GM23338 (cell line): Measurements from ENCODE around the gene FAM81A. TPM values are rescaled to one million over a fixed set of nuclear protein-coding genes. Genes with fewer than 3 reads are reported as not detected.

Source experiments
- ATAC-seq: fragments of 200-7000 bp; cut with Tn5 transposase; 3 replicates; pipeline ENCODE4 v1.9.1; 2020
- DNase-seq: peaks from one replicate; pipeline ENCODE4 v3.0.0-alpha.2; 2015; ENCODE audit warnings: low spot score
- H2AFZ ChIP-seq: fragments of 200-600 bp; sonication (generic); 2 replicates; pipeline ENCODE4 v1.8.0; 2016; ENCODE audit warnings: antibody characterized with exemption, mild to moderate bottlenecking, moderate library complexity
- H3F3A ChIP-seq: fragments of 200-600 bp; sonication (generic); replicated peaks from 2 replicates; pipeline ENCODE4 v1.8.0; 2017; ENCODE audit warnings: antibody characterized with exemption, mixed run types, low read depth
- H3K27ac ChIP-seq: fragments of 200-600 bp; sonication (generic); 2 replicates; pipeline ENCODE4 v1.6.1; 2016; ENCODE audit warnings: low read depth
- H3K27me3 ChIP-seq: fragments of 200-600 bp; sonication (generic); 2 replicates; pipeline ENCODE4 v1.8.0; 2016; ENCODE audit warnings: mild to moderate bottlenecking, mixed run types, moderate library complexity; ENCODE audit not compliant: insufficient read depth
- H3K36me3 ChIP-seq: fragments of 200-600 bp; sonication (generic); 2 replicates; pipeline ENCODE4 v1.8.0; 2016; ENCODE audit warnings: mild to moderate bottlenecking; ENCODE audit not compliant: insufficient read depth
- H3K4me1 ChIP-seq: fragments of 200-600 bp; sonication (generic); 2 replicates; pipeline ENCODE4 v1.8.0; 2016; ENCODE audit warnings: mild to moderate bottlenecking, moderate library complexity; ENCODE audit not compliant: insufficient read depth
- H3K4me2 ChIP-seq: fragments of 200-600 bp; sonication (generic); 2 replicates; pipeline ENCODE4 v1.7.1; 2017; ENCODE audit warnings: mixed run types
- H3K4me3 ChIP-seq: fragments of 200-600 bp; sonication (generic); 2 replicates; pipeline ENCODE4 v1.6.1; 2016; ENCODE audit warnings: mixed run types
- H3K79me2 ChIP-seq: fragments of 200-600 bp; sonication (generic); replicated peaks from 2 replicates; pipeline ENCODE4 v1.8.0; 2017; ENCODE audit warnings: mild to moderate bottlenecking; ENCODE audit not compliant: insufficient read depth
- H3K9me2 ChIP-seq: fragments of 200-600 bp; sonication (generic); 2 replicates; pipeline ENCODE4 v1.8.0; 2017; ENCODE audit not compliant: insufficient read depth
- H4K20me1 ChIP-seq: fragments of 200-600 bp; sonication (generic); replicated peaks from 2 replicates; pipeline ENCODE4 v1.8.0; 2017; ENCODE audit warnings: mild to moderate bottlenecking; ENCODE audit not compliant: insufficient read depth
- H3K27ac Mint-ChIP-seq: 2 replicates; pipeline ENCODE4 v1.8.0; 2020; ENCODE audit warnings: inconsistent platforms, mild to moderate bottlenecking, moderate library complexity, mixed read lengths
- H3K27me3 Mint-ChIP-seq: 3 replicates; pipeline ENCODE4 v1.8.0; 2022; ENCODE audit warnings: low read depth, mild to moderate bottlenecking, moderate library complexity, mixed read lengths, inconsistent platforms; ENCODE audit not compliant: insufficient read depth, poor library complexity
- H3K36me3 Mint-ChIP-seq: 3 replicates; pipeline ENCODE4 v1.8.0; 2021; ENCODE audit warnings: low read depth, mild to moderate bottlenecking, inconsistent platforms, moderate library complexity, mixed read lengths
- H3K4me1 Mint-ChIP-seq: 3 replicates; pipeline ENCODE4 v1.8.0; 2020; ENCODE audit warnings: mild to moderate bottlenecking, inconsistent platforms, mixed read lengths
- H3K4me3 Mint-ChIP-seq: 3 replicates; pipeline ENCODE4 v1.8.0; 2021; ENCODE audit warnings: moderate library complexity, mild to moderate bottlenecking, inconsistent platforms, mixed read lengths
- H3K9me3 Mint-ChIP-seq: 3 replicates; pipeline ENCODE4 v1.8.0; 2020; ENCODE audit warnings: moderate library complexity, mild to moderate bottlenecking, inconsistent platforms, mixed read lengths
- CREB1 ChIP-seq: fragments of 250-450 bp; sonication (Bioruptor Pico); IDR thresholded peaks from 2 replicates; pipeline ENCODE4 v1.5.0; 2020; ENCODE audit warnings: low read depth, mild to moderate bottlenecking, moderate library complexity
- CTCF ChIP-seq, 2 experiments: fragments of 200-600 bp in 1 of 2; sonication (generic) in 1 of 2; conservative IDR thresholded peaks; 2 replicates each; pipeline versions ENCODE4 v1.5.1 to v1.6.1; 2016 to 2017; ENCODE audit warnings: antibody characterized with exemption in 2 of 2, low read depth in 2 of 2, mild to moderate bottlenecking in 2 of 2, moderate library complexity in 1 of 2
- ETS1 ChIP-seq: IDR thresholded peaks from 2 replicates; pipeline ENCODE4 v1.6.1; 2016; ENCODE audit warnings: antibody characterized with exemption
- EZH2phosphoT487 ChIP-seq: fragments of 200-600 bp; sonication (generic); IDR thresholded peaks from one replicate; pipeline ENCODE4 v1.8.1; 2018; ENCODE audit warnings: antibody characterized with exemption; ENCODE audit not compliant: unreplicated experiment
- POLR2AphosphoS5 ChIP-seq: IDR thresholded peaks from 2 replicates; pipeline ENCODE4 v1.6.1; 2016; ENCODE audit warnings: antibody characterized with exemption, low read depth
- STAT1 ChIP-seq: IDR thresholded peaks from one replicate; pipeline ENCODE4 v1.6.1; 2016; ENCODE audit warnings: antibody characterized with exemption; ENCODE audit not compliant: unreplicated experiment
- ZNF331 ChIP-seq: fragments of 250-450 bp; sonication (Bioruptor Pico); IDR thresholded peaks from 2 replicates; pipeline ENCODE4 v1.5.0; 2020; ENCODE audit warnings: low read depth, mild to moderate bottlenecking, moderate library complexity
- polyA plus RNA-seq: library from polyadenylated mRNA; unstranded; fragments of >200 nt; fragmentation: Nextera tagmentation; extraction: Ambion mirVana; gene quantifications from 2 replicates; pipeline ENCODE4 v1.2.1, GENCODE V29; 2016
- total RNA-seq: library from RNA; depleted of rRNA; stranded (reverse); fragments of >200 nt; shearing (Covaris generic); gene quantifications from 2 replicates; pipeline ENCODE4 v1.2.3, GENCODE V29; 2014
- TF ChIP-seq, protein P1 (sequence below): fragments of 250-450 bp; sonication (Bioruptor Pico); IDR thresholded peaks from 2 replicates; pipeline ENCODE4 v1.5.0; 2020; ENCODE audit warnings: mild to moderate bottlenecking, moderate library complexity

FAM81A gene
- total and polyA plus RNA-seq, 2 experiments from 2014 or later, result 0.73 to 4.1 TPM

DNA sequence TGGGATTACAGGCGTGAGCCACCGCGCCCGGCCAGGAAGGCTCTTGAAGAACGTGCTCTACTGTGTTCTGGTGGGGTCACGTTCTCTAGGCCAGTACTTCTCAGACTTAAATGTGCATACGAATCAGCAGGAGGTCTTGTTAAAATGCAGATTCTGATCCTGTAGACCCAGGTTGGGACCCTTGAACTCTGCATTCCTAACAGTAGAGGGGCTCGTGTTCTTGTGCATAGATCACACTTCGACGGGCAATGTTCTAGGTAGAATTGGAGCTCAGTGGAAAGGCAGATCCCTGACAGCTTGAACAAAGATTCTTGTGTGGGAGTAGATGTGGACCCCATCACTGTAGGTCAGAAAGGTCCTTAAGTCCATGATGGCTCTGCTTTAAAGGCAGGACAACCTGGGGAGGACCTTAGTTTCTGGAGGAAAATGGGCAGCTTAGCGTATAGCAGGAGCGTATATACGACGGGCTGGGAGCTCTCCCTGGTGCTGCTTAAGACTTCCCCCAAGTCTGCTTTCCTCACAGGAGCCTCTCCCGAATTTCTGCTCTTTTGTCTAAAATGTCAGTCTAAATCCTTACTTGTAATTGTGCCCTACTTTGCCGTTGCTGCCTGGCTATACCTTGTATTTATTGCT, 16.9 kb upstream of the FAM81A start (continued):
- TF ChIP-seq, protein P1, sequence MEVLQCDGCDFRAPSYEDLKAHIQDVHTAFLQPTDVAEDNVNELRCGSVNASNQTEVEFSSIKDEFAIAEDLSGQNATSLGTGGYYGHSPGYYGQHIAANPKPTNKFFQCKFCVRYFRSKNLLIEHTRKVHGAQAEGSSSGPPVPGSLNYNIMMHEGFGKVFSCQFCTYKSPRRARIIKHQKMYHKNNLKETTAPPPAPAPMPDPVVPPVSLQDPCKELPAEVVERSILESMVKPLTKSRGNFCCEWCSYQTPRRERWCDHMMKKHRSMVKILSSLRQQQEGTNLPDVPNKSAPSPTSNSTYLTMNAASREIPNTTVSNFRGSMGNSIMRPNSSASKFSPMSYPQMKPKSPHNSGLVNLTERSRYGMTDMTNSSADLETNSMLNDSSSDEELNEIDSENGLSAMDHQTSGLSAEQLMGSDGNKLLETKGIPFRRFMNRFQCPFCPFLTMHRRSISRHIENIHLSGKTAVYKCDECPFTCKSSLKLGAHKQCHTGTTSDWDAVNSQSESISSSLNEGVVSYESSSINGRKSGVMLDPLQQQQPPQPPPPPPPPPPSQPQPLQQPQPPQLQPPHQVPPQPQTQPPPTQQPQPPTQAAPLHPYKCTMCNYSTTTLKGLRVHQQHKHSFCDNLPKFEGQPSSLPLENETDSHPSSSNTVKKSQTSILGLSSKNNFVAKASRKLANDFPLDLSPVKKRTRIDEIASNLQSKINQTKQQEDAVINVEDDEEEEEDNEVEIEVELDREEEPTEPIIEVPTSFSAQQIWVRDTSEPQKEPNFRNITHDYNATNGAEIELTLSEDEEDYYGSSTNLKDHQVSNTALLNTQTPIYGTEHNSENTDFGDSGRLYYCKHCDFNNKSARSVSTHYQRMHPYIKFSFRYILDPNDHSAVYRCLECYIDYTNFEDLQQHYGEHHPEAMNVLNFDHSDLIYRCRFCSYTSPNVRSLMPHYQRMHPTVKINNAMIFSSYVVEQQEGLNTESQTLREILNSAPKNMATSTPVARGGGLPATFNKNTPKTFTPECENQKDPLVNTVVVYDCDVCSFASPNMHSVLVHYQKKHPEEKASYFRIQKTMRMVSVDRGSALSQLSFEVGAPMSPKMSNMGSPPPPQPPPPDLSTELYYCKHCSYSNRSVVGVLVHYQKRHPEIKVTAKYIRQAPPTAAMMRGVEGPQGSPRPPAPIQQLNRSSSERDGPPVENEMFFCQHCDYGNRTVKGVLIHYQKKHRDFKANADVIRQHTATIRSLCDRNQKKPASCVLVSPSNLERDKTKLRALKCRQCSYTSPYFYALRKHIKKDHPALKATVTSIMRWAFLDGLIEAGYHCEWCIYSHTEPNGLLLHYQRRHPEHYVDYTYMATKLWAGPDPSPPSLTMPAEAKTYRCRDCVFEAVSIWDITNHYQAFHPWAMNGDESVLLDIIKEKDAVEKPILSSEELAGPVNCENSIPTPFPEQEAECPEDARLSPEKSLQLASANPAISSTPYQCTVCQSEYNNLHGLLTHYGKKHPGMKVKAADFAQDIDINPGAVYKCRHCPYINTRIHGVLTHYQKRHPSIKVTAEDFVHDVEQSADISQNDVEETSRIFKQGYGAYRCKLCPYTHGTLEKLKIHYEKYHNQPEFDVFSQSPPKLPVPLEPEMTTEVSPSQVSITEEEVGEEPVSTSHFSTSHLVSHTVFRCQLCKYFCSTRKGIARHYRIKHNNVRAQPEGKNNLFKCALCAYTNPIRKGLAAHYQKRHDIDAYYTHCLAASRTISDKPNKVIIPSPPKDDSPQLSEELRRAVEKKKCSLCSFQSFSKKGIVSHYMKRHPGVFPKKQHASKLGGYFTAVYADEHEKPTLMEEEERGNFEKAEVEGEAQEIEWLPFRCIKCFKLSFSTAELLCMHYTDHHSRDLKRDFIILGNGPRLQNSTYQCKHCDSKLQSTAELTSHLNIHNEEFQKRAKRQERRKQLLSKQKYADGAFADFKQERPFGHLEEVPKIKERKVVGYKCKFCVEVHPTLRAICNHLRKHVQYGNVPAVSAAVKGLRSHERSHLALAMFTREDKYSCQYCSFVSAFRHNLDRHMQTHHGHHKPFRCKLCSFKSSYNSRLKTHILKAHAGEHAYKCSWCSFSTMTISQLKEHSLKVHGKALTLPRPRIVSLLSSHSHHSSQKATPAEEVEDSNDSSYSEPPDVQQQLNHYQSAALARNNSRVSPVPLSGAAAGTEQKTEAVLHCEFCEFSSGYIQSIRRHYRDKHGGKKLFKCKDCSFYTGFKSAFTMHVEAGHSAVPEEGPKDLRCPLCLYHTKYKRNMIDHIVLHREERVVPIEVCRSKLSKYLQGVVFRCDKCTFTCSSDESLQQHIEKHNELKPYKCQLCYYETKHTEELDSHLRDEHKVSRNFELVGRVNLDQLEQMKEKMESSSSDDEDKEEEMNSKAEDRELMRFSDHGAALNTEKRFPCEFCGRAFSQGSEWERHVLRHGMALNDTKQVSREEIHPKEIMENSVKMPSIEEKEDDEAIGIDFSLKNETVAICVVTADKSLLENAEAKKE (CRISPR knock-in tag), result peak; percentile 36; the same call in 1 of the 2 replicates
- peak; percentile 68 to 71 for TF ChIP-seq CTCF (conservative IDR thresholded peaks at IDR 0.05; ENCODE audit: low read depth in 2 of 2)
- no peak for TF ChIP-seq STAT1
- TF ChIP-seq EZH2phosphoT487, result no peak
- TF ChIP-seq ZNF331, result no peak

DNA sequence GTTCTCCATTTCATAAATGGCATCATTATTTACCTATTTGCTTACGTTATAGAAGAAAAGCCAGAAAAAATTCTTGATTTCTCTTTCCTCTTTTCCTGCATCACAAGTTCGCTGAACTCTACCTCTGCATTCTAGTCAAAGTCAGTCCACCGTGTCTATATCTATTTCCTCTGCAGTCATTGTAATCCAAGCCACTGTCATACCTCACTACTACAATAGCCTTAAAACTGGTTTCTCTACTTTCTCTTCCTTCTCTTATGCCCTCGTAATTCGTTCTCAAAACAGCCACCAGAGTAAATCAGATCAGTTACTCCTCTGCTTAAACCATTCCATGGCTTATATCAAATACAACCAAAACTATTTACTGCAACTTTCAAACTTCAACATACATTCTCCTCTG, 13.4 kb upstream of the FAM81A start:
- Mint-ChIP-seq H3K36me3 (no peaks in the 10 kb centered on the region), H3K27ac (no peak overlapping the region), H3K4me3 (no peak overlapping the region), H3K9me3 (peaks cover 12% of the 10 kb centered on the region; the same call in 2 of the 3 replicates), H3K27me3 (peaks cover 1% of the 10 kb centered on the region), H3K4me1 (peaks cover 15% of the 10 kb centered on the region)
- Histone ChIP-seq H3K9me2 (no peaks in the 10 kb centered on the region), H4K20me1 (no peaks in the 10 kb centered on the region), H3K79me2 (no peaks in the 10 kb centered on the region), H3F3A (no peaks in the 10 kb centered on the region), H3K27ac (no peak overlapping the region), H3K36me3 (no peaks in the 10 kb centered on the region), H3K27me3 (no peaks in the 10 kb centered on the region), H2AFZ (no peak overlapping the region), H3K4me2 (no peak overlapping the region), H3K4me3 (no peak overlapping the region), H3K4me1 (peaks cover 4% of the 10 kb centered on the region; the same call in 1 of the 2 replicates)
- ATAC-seq (no peak), DNase-seq (no peak)
- TF ChIP-seq CREB1 (CRISPR knock-in tag) (no peak), CTCF (conservative IDR thresholded peaks at IDR 0.05; ENCODE audit: low read depth in 2 of 2) (no peak), POLR2AphosphoS5 (no peak), ETS1 (no peak)
